Testis (tissue), 2 donors: ENCODE results near the gene APCDD1.

Source experiments
- POLR2A ChIP-seq: fragments of 450-650 bp; IDR thresholded peaks from one replicate; pipeline ENCODE4 v1.6.1; 2017; ENCODE audit warnings: antibody characterized with exemption, mild to moderate bottlenecking, moderate library complexity
- TF ChIP-seq, protein P1 (sequence below), 3 experiments: fragments of 450-650 bp in 2 of 3; fragments of 200-600 bp in 1 of 3; sonication (generic) in 1 of 3; IDR thresholded peaks; one replicate each; pipeline ENCODE4 v1.5.1; 2016 to 2019; ENCODE audit warnings: antibody characterized with exemption in 3 of 3, mild to moderate bottlenecking in 2 of 3, moderate library complexity in 1 of 3

GRCh38 chr18:10420561-10421352, 33.7 kb upstream of the APCDD1 start:
- no peak for TF ChIP-seq POLR2A
- TF ChIP-seq, protein P1, sequence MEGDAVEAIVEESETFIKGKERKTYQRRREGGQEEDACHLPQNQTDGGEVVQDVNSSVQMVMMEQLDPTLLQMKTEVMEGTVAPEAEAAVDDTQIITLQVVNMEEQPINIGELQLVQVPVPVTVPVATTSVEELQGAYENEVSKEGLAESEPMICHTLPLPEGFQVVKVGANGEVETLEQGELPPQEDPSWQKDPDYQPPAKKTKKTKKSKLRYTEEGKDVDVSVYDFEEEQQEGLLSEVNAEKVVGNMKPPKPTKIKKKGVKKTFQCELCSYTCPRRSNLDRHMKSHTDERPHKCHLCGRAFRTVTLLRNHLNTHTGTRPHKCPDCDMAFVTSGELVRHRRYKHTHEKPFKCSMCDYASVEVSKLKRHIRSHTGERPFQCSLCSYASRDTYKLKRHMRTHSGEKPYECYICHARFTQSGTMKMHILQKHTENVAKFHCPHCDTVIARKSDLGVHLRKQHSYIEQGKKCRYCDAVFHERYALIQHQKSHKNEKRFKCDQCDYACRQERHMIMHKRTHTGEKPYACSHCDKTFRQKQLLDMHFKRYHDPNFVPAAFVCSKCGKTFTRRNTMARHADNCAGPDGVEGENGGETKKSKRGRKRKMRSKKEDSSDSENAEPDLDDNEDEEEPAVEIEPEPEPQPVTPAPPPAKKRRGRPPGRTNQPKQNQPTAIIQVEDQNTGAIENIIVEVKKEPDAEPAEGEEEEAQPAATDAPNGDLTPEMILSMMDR (IDR thresholded peaks at IDR 0.05), result no peak
